ENCODE measurements around the gene HOXA9. TPM values are rescaled to one million over a fixed set of nuclear protein-coding genes. Genes with fewer than 3 reads are reported as not detected.

The HOXA9 gene
- total and polyA plus RNA-seq, 4 donors, result 0.02 to 0.70 TPM; not detected in 2

- WGBS, result 13% methylated on average over 28 of the region's 28 CpGs
- Histone ChIP-seq H3K9me3 (ENCODE audit: control insufficient read depth in 4 of 4, low read length in 3 of 4) (peaks cover 0 to 9% (median 0%) of the 10 kb centered on the region in 4 donors), H3K4me1 (ENCODE audit: control insufficient read depth in 4 of 4, insufficient read depth in 4 of 4, low read length in 3 of 4) (peaks cover 10 to 33% (median 17%) of the 10 kb centered on the region in 4 donors), H3K4me3 (ENCODE audit: low read depth in 1 of 3, low read length in 3 of 3) (peak overlapping the region in 1 of 3 donors; percentile 24), H3K27me3 (ENCODE audit: control insufficient read depth in 4 of 4, insufficient read depth in 4 of 4, low read length in 3 of 4) (peaks cover 7 to 36% (median 23%) of the 10 kb centered on the region in 4 donors), H3K9ac (ENCODE audit: low read depth in 1 of 2, low read length in 2 of 2) (no peak overlapping the region), H3K36me3 (ENCODE audit: control insufficient read depth in 4 of 4, insufficient read depth in 3 of 4, low read depth in 1 of 4, low read length in 3 of 4) (no peaks in the 10 kb centered on the region), H3K27ac (ENCODE audit: low read depth in 1 of 2, low read length in 2 of 2) (no peak overlapping the region)
- peak; percentile 29 for DNase-seq (ENCODE audit: low spot score)
- TF ChIP-seq, protein P1, sequence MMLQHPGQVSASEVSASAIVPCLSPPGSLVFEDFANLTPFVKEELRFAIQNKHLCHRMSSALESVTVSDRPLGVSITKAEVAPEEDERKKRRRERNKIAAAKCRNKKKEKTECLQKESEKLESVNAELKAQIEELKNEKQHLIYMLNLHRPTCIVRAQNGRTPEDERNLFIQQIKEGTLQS (IDR thresholded peaks at IDR 0.05), result no peak
- TF ChIP-seq ZBTB33 (IDR thresholded peaks at IDR 0.05) (no peak), HNF4A (conservative IDR thresholded peaks at IDR 0.05) (no peak), SP1 (IDR thresholded peaks at IDR 0.05) (no peak), RAD21 (IDR thresholded peaks at IDR 0.05) (no peak), NR2F2 (IDR thresholded peaks at IDR 0.05) (no peak), EGR1 (IDR thresholded peaks at IDR 0.05; ENCODE audit: low read depth in 2 of 2) (no peak), MAX (IDR thresholded peaks at IDR 0.05) (no peak), GABPA (IDR thresholded peaks at IDR 0.05 in 1 of 2, conservative IDR thresholded peaks at IDR 0.05 in 1 of 2) (no peak), FOXA1 (IDR thresholded peaks at IDR 0.05) (no peak), HNF4G (IDR thresholded peaks at IDR 0.05) (no peak), RXRA (IDR thresholded peaks at IDR 0.05) (no peak), TAF1 (conservative IDR thresholded peaks at IDR 0.05) (no peak)
- TF ChIP-seq, protein P2, sequence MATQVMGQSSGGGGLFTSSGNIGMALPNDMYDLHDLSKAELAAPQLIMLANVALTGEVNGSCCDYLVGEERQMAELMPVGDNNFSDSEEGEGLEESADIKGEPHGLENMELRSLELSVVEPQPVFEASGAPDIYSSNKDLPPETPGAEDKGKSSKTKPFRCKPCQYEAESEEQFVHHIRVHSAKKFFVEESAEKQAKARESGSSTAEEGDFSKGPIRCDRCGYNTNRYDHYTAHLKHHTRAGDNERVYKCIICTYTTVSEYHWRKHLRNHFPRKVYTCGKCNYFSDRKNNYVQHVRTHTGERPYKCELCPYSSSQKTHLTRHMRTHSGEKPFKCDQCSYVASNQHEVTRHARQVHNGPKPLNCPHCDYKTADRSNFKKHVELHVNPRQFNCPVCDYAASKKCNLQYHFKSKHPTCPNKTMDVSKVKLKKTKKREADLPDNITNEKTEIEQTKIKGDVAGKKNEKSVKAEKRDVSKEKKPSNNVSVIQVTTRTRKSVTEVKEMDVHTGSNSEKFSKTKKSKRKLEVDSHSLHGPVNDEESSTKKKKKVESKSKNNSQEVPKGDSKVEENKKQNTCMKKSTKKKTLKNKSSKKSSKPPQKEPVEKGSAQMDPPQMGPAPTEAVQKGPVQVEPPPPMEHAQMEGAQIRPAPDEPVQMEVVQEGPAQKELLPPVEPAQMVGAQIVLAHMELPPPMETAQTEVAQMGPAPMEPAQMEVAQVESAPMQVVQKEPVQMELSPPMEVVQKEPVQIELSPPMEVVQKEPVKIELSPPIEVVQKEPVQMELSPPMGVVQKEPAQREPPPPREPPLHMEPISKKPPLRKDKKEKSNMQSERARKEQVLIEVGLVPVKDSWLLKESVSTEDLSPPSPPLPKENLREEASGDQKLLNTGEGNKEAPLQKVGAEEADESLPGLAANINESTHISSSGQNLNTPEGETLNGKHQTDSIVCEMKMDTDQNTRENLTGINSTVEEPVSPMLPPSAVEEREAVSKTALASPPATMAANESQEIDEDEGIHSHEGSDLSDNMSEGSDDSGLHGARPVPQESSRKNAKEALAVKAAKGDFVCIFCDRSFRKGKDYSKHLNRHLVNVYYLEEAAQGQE (IDR thresholded peaks at IDR 0.05), result no peak
These were observed 17.1 kb downstream of the HOXA9 start for GRCh38 chr7:27148031-27148755.

- WGBS, result 9% methylated on average over 63 of the region's 63 CpGs
- Histone ChIP-seq H3K9ac (ENCODE audit: low read depth in 1 of 2, low read length in 2 of 2) (no peak within 1 kb of the TSS), H3K27ac (ENCODE audit: low read depth in 1 of 2, low read length in 2 of 2) (no peak within 1 kb of the TSS), H3K36me3 (ENCODE audit: control insufficient read depth in 4 of 4, insufficient read depth in 3 of 4, low read depth in 1 of 4, low read length in 3 of 4) (no peaks in the 10 kb centered on the region), H3K4me1 (ENCODE audit: control insufficient read depth in 4 of 4, insufficient read depth in 4 of 4, low read length in 3 of 4) (peaks cover 11 to 38% (median 17%) of the 10 kb centered on the region in 4 donors), H3K4me3 (ENCODE audit: low read depth in 1 of 3, low read length in 3 of 3) (peak within 1 kb of the TSS in 1 of 3 donors; percentile 24), H3K9me3 (ENCODE audit: control insufficient read depth in 4 of 4, low read length in 3 of 4) (peaks cover 0 to 11% (median 0%) of the 10 kb centered on the region in 4 donors), H3K27me3 (ENCODE audit: control insufficient read depth in 4 of 4, insufficient read depth in 4 of 4, low read length in 3 of 4) (peaks cover 4 to 31% (median 21%) of the 10 kb centered on the region in 4 donors)
- no peak for DNase-seq (ENCODE audit: low spot score)
- no peak for TF ChIP-seq FOXA2 (IDR thresholded peaks at IDR 0.05)
- no peak for TF ChIP-seq JUND (IDR thresholded peaks at IDR 0.05)
- no peak for TF ChIP-seq EGR1 (IDR thresholded peaks at IDR 0.05; ENCODE audit: low read depth in 2 of 2)
- TF ChIP-seq CTCF (IDR thresholded peaks at IDR 0.05; ENCODE audit: low read depth, low read length, missing input control), result no peak
These were observed 17.9 kb downstream of the HOXA9 start, which contains the start of gene HOXA6 for GRCh38 chr7:27147199-27148030. HOXA6 (minus strand) TSS chr7:27147774; CDS start chr7:27147749, 25 bp downstream.
